ENCODE data around the gene MCM8. TPM values are rescaled to one million over a fixed set of nuclear protein-coding genes. Genes with fewer than 3 reads are reported as not detected.
A peak's percentile ranks its signal among the peaks of the same experiment; 100 is the strongest.

The MCM8 gene
- total and polyA plus RNA-seq, 9 of the 15 experiments (the other 6 are each of a cell fraction or from before 2014, with no cell fraction given) = 4.5 to 43.8 (median 25.4) TPM

DNA sequence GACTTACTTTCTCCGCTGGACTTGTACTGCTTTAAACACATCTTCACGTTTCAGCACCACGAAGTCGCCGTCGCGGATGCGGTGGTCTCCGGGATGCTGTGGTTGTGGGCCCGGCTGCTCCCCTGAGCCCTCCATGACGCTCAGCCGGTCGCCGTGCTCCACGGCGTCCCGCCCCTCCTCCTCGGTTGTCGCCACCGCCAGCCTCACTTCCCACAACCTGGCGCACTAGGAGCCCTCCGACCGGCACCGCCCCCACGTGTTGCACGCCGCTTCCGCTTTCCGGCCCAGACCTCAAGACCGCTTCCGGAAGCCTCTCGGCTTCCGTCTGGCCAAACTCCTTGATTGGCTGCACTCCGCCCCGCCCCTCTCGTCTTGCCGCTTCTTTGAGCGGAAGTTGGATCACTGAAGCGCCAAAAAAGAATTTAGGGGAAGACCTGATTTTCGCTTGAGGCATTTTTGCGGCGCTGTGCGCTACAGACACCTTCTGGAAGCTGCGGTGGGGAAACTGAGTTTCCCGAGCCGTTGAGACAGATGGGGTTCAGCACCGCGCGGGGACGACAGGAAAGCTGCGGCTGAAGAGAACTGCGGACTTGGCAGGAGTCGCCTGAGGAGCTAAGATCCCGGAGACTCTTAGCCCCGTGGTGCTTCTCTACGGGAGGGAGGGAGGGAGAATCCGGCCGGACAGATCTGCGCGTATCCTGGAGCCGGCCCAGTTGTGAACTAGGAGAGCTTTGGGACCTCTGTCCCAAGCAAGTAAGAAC is at the start of gene MCM8, which contains the start of gene TRMT6 (continued):
- TF ChIP-seq DDX20 (tag; IDR thresholded peaks at IDR 0.05; ENCODE audit: low read depth) (no peak), ZNF217 (CRISPR knock-in tag; IDR thresholded peaks at IDR 0.05) (no peak), ASH1L (IDR thresholded peaks at IDR 0.05; ENCODE audit: borderline replicate concordance, low read depth, partially characterized antibody) (peak; percentile 54), POLR2G (IDR thresholded peaks at IDR 0.05; ENCODE audit: low read depth, low read length) (peak; percentile 85), SMAD4 (CRISPR knock-in tag; conservative IDR thresholded peaks at IDR 0.05) (0 out of 2 replicates have a peak, but pooled peaks have one; percentile 42), CBX1 (IDR thresholded peaks at IDR 0.05; ENCODE audit: low read depth) (no peak), RBFOX2 (IDR thresholded peaks at IDR 0.05; ENCODE audit: low read depth, low read length) (peak; percentile 91), PHF8 (IDR thresholded peaks at IDR 0.05; ENCODE audit: borderline replicate concordance, low read length) (peak; percentile 93; the same call in 1 of the 2 replicates), C11orf30 (IDR thresholded peaks at IDR 0.05; ENCODE audit: low read depth) (peak; percentile 90), ZZZ3 (IDR thresholded peaks at IDR 0.05) (0 out of 2 replicates have a peak, but pooled peaks have one; percentile 51), TGIF2 (CRISPR knock-in tag; IDR thresholded peaks at IDR 0.05) (0 out of 2 replicates have a peak, but pooled peaks have one; percentile 66), ELF2 (CRISPR knock-in tag; IDR thresholded peaks at IDR 0.05) (peak; percentile 92), ZFP30 (CRISPR knock-in tag; IDR thresholded peaks at IDR 0.05; ENCODE audit: borderline replicate concordance) (no peak), XRCC5 (IDR thresholded peaks at IDR 0.05; ENCODE audit: low read depth, low read length) (peak; percentile 12; the same call in 1 of the 2 replicates), MAZ (CRISPR knock-in tag; conservative IDR thresholded peaks at IDR 0.05 in 1 of 2, IDR thresholded peaks at IDR 0.05 in 1 of 2) (peak; percentile 43 to 56; a peak in 2 of 4 replicates), ZNF584 (CRISPR knock-in tag; IDR thresholded peaks at IDR 0.05; ENCODE audit: low read depth) (no peak), RBM17 (IDR thresholded peaks at IDR 0.05; ENCODE audit: borderline replicate concordance, low read depth, low read length) (no peak), ESRRA (IDR thresholded peaks at IDR 0.05; ENCODE audit: borderline replicate concordance, low read depth) (0 out of 2 replicates have a peak, but pooled peaks have one; percentile 25)
- TF ChIP-seq, protein P1, sequence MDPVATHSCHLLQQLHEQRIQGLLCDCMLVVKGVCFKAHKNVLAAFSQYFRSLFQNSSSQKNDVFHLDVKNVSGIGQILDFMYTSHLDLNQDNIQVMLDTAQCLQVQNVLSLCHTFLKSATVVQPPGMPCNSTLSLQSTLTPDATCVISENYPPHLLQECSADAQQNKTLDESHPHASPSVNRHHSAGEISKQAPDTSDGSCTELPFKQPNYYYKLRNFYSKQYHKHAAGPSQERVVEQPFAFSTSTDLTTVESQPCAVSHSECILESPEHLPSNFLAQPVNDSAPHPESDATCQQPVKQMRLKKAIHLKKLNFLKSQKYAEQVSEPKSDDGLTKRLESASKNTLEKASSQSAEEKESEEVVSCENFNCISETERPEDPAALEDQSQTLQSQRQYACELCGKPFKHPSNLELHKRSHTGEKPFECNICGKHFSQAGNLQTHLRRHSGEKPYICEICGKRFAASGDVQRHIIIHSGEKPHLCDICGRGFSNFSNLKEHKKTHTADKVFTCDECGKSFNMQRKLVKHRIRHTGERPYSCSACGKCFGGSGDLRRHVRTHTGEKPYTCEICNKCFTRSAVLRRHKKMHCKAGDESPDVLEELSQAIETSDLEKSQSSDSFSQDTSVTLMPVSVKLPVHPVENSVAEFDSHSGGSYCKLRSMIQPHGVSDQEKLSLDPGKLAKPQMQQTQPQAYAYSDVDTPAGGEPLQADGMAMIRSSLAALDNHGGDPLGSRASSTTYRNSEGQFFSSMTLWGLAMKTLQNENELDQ (CRISPR knock-in tag; IDR thresholded peaks at IDR 0.05; ENCODE audit: borderline replicate concordance) = no peak
- TF ChIP-seq, protein P2, sequence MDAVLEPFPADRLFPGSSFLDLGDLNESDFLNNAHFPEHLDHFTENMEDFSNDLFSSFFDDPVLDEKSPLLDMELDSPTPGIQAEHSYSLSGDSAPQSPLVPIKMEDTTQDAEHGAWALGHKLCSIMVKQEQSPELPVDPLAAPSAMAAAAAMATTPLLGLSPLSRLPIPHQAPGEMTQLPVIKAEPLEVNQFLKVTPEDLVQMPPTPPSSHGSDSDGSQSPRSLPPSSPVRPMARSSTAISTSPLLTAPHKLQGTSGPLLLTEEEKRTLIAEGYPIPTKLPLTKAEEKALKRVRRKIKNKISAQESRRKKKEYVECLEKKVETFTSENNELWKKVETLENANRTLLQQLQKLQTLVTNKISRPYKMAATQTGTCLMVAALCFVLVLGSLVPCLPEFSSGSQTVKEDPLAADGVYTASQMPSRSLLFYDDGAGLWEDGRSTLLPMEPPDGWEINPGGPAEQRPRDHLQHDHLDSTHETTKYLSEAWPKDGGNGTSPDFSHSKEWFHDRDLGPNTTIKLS (IDR thresholded peaks at IDR 0.05; ENCODE audit: borderline replicate concordance, low read depth) = peak; percentile 27; the same call in 1 of the 2 replicates
- TF ChIP-seq, protein P3, sequence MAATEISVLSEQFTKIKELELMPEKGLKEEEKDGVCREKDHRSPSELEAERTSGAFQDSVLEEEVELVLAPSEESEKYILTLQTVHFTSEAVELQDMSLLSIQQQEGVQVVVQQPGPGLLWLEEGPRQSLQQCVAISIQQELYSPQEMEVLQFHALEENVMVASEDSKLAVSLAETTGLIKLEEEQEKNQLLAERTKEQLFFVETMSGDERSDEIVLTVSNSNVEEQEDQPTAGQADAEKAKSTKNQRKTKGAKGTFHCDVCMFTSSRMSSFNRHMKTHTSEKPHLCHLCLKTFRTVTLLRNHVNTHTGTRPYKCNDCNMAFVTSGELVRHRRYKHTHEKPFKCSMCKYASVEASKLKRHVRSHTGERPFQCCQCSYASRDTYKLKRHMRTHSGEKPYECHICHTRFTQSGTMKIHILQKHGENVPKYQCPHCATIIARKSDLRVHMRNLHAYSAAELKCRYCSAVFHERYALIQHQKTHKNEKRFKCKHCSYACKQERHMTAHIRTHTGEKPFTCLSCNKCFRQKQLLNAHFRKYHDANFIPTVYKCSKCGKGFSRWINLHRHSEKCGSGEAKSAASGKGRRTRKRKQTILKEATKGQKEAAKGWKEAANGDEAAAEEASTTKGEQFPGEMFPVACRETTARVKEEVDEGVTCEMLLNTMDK (IDR thresholded peaks at IDR 0.05; ENCODE audit: borderline replicate concordance, insufficient read depth, low read depth, low read length, poor library complexity, severe bottlenecking) = no peak
